Bronchus fibroblast of lung (primary cell): ENCODE data around the gene ABCG1. TPM values are rescaled to one million over a fixed set of nuclear protein-coding genes. Genes with fewer than 3 reads are reported as not detected.

Experiments used
- total RNA-seq: library from RNA; depleted of rRNA; stranded (reverse); fragments of >200 nt; gene quantifications from 2 replicates; pipeline ENCODE4 v1.2.3, GENCODE V29; 2015

Gene ABCG1
- 0.15 and 0.34 TPM in 2 replicates for total RNA-seq

DNA sequence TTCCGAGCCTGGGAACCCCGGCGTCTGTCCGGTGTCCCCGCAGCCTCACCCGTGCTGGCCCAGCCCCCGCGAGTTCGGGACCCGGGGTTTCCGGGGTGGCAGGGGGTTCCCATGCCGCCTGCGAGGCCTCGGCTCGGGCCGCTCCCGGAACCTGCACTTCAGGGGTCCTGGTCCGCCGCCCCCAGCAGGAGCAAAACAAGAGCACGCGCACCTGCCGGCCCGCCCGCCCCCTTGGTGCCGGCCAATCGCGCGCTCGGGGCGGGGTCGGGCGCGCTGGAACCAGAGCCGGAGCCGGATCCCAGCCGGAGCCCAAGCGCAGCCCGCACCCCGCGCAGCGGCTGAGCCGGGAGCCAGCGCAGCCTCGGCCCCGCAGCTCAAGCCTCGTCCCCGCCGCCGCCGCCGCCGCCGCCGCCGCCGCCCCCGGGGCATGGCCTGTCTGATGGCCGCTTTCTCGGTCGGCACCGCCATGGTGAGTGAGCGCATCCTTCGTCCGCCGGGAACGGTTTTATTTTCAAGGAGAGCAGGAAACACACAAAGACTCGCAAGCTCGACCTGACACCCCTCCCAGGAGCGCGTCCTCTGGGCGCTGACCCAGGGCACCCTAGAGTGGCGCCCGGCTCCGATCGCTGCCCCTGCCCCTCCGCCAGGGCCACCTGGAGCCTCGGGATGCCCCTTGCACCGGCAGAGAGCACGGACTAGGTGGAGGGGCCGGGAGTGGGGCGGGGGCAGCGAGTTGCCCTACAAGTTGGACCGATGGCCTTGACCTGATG is at the start of gene ABCG1:
Gene ABCG1 (plus strand): TSS at position 305 of the 770 bp plus-strand sequence. CDS start 123 bp downstream, at position 428.

DNA sequence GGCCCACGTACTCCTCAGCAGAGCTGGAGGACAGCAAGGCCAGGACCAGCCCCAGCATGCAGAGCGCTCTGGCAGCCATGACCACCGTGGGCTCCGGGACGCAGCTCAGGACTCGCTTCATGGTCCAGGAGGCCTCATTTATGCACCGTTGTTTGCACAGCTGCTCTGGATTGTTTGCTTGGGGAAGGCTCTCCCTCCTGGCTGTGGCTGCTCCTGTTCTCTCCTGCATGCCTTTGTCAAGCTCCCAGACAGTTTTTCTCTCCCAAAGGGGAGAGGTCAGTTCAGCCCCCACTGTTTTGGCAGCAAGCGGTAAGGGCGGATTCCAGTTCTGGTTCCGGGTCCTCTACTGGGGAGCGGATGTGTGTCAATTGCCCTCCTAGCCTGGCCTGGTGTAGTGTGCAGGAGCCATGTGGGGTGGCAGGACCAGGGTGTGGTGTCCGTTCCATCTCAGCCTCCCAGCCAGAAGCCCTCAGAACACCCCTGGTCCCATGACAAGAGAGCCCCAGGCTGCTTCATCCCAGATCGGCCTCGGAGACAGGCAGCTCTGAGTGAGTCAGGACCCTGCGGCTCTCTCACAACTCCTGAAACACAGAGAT is 96.5 kb downstream of the ABCG1 start, which contains the start of gene TFF3:
Gene TFF3 (minus strand): TSS at position 114 of the 596 bp plus-strand sequence. CDS start 35 bp downstream, at position 79.

Other genes starting within 250 kb of the ABCG1 start
- 4.4 and 7.6 TPM in 2 replicates for gene ZBTB21, start 208.8 kb upstream of the ABCG1 start, total RNA-seq
- gene UMODL1, start 147.8 kb upstream of the ABCG1 start, total RNA-seq = not detected in 2 replicates
- not detected in 2 replicates for gene TFF3, start 96.3 kb downstream of the ABCG1 start, total RNA-seq
- not detected in 2 replicates for gene TFF2, start 131.9 kb downstream of the ABCG1 start, total RNA-seq
- not detected in 2 replicates for gene TFF1, start 147.4 kb downstream of the ABCG1 start, total RNA-seq
- not detected in 2 replicates for gene TMPRSS3, start 176.9 kb downstream of the ABCG1 start, total RNA-seq
- not detected in 2 replicates for gene UBASH3A, start 184.8 kb downstream of the ABCG1 start, total RNA-seq